ENCODE results near the gene COL27A1.
"Not testable (repeated sequence)": the region's sequence is repeated elsewhere in the genome, so short reads cannot be mapped to it uniquely, and the experiment has no call there.

The COL27A1 gene

DNA sequence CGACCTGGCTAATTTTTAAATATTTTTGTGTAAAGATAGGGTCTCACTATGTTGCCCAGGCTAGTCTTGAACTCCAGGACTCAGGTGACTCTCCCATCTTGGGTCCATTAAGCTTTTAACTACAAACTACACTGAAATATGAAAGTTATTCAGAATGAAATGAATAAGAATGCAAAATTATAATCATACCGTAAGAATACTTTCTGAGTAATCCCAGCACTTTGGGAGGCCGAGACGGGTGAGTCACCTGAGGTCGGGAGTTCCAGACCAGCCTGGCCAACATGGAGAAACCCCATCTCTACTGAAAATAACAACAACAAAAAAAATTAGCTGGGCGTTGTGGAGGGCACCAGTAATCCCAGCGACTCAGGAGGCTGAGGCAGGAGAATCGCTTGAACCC lies 166.4 kb downstream of the COL27A1 start:
- H3K4me3 ChIP-seq (ENCODE audit: low read length) = no peak overlapping the region
- no peak for DNase-seq (ENCODE audit: low read depth, low spot score)

DNA sequence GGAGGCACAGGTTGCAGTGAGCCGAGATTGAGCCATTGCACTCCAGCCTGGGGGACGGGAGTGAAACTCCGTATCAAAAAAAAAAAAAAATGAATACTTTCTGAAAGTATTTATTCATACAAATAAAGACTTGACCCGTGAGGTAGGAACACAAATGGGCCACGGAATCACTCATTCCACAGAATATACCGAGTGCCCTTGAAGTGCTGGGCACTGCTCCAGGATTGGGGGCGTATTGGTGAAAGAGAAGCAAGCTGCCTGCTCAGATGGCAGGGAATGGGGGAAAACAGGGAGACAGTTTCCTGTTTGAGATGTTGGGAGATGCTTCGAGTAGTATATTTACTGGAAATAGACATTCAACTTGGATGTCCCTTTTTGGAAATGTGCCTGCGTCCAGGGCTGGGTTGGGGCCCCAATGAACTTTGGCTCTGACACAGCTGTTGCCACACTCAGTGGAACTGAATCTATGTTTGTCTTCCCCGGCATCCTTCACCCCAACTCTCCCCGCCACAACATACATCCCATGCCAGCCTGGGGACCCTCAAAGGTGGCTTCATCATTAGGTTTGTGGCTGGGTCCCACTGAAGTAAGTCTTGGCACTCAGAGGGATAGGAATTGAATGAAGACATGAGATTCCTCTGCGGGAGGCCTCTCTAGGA lies 167.0 kb downstream of the COL27A1 start:
- not testable (repeated sequence) for H3K4me3 ChIP-seq (ENCODE audit: low read length); DNase-seq (ENCODE audit: low read depth, low spot score)

DNA sequence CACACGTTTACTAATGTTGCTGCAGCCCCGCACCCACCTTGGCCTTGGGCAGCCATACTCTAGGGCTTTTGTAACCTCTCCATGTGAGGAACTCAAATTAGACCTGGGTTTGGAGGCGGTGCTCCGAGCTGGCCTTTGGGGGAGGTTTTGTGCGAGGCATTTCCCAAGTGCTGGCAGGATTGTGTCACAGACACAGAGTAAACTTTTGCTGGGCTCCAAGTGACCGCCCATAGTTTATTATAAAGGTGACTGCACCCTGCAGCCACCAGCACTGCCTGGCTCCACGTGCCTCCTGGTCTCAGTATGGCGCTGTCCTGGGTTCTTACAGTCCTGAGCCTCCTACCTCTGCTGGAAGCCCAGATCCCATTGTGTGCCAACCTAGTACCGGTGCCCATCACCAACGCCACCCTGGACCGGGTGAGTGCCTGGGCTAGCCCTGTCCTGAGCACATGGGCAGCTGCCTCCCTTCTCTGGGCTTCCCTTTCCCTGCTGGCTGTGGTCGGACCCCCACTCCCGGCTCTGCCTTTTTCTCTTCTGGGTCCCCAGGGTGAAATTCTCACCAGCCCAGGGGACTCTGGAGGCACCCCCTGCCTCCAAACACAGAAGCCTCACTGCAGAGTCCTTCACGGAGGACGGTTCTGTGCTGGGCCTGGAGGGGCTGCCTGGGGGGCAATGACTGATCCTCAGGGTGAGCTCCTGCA lies 167.6 kb downstream of the COL27A1 start, which contains the start of gene ORM1:
Gene ORM1, plus strand, starts transcription at position 268 of the 701 bp plus-strand sequence. Its CDS starts 36 bp downstream, at position 304.
- H3K4me3 ChIP-seq (ENCODE audit: low read length); DNase-seq (ENCODE audit: low read depth, low spot score): not testable (repeated sequence)

DNA sequence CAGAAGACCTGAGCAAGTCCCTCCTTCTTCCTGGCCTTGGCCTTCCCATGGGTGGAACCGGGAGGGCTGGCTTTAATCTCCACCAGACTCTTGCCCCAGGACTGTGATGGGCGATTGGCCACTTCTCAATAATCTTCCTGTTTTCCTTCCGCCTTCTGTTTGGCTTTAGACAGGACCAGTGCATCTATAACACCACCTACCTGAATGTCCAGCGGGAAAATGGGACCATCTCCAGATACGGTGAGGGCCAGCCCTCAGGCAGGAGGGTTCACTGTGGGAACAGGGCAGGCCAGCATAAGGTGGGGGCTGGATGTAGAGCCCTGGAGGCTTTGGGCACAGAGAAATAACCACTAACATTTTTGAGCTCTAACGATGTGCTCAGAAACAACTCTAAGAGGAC lies 168.5 kb downstream of the COL27A1 start:
- not testable (repeated sequence) for H3K4me3 ChIP-seq (ENCODE audit: low read length); DNase-seq (ENCODE audit: low read depth, low spot score)

DNA sequence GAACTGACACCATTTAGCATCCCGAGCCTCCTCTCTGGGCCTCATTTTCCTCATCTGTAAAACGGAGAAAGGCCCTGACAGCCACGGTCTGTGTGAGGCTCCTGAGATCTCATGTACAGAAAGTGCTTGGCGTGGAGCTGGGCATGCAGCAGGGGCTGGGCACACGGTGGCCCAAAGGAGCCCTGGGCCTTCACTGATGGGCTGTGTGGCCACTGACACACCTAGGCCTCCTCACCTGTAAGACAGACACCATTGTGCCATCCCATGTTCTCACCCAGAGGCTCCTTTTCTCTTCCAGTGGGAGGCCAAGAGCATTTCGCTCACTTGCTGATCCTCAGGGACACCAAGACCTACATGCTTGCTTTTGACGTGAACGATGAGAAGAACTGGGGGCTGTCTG lies 169.2 kb downstream of the COL27A1 start:
- H3K4me3 ChIP-seq (ENCODE audit: low read length) = no peak overlapping the region
- DNase-seq (ENCODE audit: low read depth, low spot score) = no peak

DNA sequence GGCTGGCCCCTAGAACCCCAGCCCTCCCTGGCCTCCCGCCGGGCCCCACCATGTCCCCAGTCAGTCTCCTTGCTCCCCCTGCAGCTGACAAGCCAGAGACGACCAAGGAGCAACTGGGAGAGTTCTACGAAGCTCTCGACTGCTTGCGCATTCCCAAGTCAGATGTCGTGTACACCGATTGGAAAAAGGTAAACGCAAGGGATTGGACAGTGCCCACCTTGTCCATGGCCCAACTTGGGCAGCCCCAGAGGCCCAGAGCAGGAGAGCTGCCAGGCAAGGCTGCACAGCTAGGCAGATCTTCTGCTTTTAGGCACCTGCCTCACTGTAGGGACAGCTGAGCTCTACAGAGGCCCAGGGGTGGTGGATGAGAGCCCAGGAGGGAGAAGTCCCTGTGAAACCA lies 169.6 kb downstream of the COL27A1 start:
- not testable (repeated sequence) for H3K4me3 ChIP-seq (ENCODE audit: low read length); DNase-seq (ENCODE audit: low read depth, low spot score)

DNA sequence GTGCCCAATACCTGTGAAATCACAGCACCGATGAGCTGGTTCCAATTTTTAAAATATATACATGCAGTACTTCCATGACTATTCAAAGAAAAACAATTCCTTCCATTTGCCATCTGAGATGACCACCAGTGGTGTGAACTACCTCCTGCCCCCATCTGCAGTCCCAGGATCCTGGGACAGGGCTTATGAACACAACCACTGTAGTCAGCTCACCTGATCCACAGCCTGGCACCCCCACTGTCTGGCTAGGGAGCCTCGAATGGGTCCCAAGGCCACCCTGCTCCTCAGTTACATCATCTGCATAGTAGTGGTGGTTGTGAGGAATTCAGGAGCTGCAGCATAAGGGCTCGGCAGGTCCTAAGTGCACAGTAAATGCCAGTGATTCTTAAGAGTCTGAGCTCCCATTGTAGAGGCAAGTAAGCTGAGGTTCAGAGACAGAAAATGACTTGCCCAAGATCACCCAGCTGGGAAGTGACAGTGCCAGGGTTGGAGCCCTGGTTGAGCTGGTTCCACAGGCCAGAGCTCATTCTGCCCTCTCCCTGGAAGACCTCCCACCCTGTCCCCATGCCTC lies 170.4 kb downstream of the COL27A1 start:
- not testable (repeated sequence) for H3K4me3 ChIP-seq (ENCODE audit: low read length); DNase-seq (ENCODE audit: low read depth, low spot score)

DNA sequence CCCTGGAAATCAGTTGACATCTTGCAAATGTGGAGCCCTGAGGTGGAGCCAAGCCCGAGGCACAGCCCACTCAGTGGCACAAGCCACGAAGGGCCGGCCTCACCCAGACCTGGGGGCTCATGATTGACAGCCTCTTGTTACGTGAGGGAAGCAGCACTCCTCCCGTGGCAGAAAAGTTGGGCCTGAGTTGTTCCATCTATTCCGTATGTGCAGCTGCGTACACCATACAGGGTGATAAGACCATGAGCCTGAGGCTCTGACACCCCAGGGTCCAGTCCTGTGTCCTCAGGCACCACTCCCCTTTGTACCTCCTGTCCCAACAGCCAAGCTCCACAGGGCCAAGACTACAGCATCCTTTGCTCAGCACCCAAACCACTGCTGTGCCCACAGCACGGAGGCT lies 172.4 kb downstream of the COL27A1 start:
- H3K4me3 ChIP-seq (ENCODE audit: low read length) = no peak overlapping the region
- DNase-seq (ENCODE audit: low read depth, low spot score) = no peak

DNA sequence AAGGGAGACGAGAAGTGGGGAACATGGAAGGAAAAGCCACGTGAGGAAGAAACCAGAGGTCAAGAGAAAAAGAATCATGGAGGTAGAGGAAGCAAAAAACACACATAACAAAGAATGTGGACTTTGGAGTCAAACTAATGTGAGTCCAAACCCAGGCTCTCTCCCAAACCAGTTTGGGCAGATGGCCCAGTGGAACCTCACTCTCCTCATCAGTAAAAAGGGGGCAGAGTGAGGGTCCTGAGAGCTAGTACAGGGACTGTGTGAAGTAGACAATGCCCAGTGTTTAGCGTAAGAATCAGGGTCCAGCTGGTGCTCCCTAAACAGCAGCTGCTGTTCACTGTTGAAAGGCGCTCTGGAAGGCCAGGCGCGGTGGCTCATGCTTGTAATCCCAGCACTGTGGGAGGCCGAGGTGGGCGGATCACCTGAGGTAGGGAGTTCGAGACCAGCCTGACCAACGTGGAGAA lies 173.1 kb downstream of the COL27A1 start:
- H3K4me3 ChIP-seq (ENCODE audit: low read length); DNase-seq (ENCODE audit: low read depth, low spot score): not testable (repeated sequence)

DNA sequence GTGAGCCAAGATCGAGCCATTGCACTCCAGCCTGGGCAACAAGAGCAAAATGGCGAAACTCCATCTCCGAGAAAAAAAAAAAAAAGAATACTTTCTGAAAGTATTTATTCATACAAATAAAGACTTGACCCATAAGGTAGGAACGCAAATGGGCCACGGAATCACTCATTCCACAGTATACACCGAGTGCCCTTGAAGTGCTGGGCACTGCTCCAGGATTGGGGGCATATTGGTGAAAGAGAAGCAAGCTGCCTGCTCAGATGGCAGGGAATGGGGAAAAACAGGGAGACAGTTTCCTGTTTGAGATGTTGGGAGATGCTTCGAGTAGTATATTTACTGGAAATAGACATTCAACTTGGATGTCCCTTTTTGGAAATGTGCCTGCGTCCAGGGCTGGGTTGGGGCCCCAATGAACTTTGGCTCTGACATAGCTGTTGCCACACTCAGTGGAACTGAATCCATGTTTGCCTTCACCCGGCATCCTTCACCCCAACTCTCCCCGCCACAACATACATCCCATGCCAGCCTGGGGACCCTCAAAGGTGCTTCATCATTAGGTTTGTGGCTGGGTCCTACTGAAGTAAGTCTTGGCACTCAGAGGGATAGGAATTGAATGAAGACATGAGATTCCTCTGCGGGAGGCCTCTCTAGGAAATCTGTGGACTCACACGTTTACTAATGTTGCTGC lies 173.7 kb downstream of the COL27A1 start:
- not testable (repeated sequence) for DNase-seq (ENCODE audit: low read depth, low spot score)

DNA sequence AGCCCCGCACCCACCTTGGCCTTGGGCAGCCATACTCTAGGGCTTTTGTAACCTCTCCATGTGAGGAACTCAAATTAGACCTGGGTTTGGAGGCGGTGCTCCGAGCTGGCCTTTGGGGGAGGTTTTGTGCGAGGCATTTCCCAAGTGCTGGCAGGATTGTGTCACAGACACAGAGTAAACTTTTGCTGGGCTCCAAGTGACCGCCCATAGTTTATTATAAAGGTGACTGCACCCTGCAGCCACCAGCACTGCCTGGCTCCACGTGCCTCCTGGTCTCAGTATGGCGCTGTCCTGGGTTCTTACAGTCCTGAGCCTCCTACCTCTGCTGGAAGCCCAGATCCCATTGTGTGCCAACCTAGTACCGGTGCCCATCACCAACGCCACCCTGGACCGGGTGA lies 174.3 kb downstream of the COL27A1 start, which contains the start of gene ORM2:
Gene ORM2, plus strand, starts transcription at position 245 of the 398 bp plus-strand sequence. Its CDS starts 36 bp downstream, at position 281.
- H3K4me3 ChIP-seq (ENCODE audit: low read length) = not testable (repeated sequence)

More for the DNA sequence above, 173.7 kb downstream of the COL27A1 start:
- not testable (repeated sequence) for H3K4me3 ChIP-seq (ENCODE audit: low read length)

DNA sequence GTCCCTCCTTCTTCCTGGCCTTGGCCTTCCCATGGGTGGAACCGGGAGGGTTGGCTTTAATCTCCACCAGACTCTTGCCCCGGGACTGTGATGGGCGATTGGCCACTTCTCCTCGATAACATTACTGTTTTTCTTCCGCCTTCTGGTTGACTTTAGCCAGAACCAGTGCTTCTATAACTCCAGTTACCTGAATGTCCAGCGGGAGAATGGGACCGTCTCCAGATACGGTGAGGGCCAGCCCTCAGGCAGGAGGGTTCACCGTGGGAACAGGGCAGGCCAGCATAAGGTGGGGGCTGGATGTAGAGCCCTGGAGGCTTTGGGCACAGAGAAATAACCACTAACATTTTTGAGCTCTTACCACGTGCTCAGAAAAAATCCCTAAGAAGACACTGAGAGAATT lies 175.3 kb downstream of the COL27A1 start:
- DNase-seq (ENCODE audit: low read depth, low spot score) = no peak
- no peak overlapping the region for H3K4me3 ChIP-seq (ENCODE audit: low read length)

More for the DNA sequence above, 174.3 kb downstream of the COL27A1 start, which contains the start of gene ORM2:
- DNase-seq (ENCODE audit: low read depth, low spot score) = not testable (repeated sequence)

DNA sequence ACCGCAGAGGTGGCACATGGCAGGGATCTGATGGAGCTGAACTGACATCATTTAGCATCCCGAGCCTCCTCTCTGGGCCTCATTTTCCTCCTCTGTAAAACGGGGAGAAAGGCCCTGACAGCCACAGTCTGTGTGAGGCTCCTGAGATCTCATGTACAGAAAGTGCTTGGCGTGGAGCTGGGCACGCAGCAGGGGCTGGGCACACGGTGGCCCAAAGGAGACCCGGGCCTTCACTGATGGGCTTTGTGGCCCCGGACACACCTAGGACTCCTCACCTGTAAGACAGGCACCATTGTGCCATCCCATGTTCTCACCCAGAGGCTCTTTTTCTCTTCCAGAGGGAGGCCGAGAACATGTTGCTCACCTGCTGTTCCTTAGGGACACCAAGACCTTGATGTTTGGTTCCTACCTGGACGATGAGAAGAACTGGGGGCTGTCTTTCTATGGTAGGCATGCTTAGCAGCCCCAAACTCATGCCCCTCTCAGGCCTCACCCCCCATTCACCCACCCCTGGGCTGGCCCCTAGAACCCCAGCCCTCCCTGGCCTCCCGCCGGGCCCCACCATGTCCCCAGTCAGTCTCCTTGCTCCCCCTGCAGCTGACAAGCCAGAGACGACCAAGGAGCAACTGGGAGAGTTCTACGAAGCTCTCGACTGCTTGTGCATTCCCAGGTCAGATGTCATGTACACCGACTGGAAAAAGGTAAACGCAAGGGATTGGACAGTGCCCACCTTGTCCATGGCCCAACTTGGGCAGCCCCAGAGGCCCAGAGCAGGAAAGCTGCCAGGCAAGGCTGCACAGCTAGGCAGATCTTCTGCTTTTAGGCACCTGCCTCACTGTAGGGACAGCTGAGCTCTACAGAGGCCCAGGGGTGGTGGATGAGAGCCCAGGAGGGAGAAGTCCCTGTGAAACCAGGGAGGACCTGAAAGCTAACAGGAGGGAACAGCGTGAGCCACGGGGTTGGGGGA lies 176.2 kb downstream of the COL27A1 start:
- not testable (repeated sequence) for DNase-seq (ENCODE audit: low read depth, low spot score); H3K4me3 ChIP-seq (ENCODE audit: low read length)

DNA sequence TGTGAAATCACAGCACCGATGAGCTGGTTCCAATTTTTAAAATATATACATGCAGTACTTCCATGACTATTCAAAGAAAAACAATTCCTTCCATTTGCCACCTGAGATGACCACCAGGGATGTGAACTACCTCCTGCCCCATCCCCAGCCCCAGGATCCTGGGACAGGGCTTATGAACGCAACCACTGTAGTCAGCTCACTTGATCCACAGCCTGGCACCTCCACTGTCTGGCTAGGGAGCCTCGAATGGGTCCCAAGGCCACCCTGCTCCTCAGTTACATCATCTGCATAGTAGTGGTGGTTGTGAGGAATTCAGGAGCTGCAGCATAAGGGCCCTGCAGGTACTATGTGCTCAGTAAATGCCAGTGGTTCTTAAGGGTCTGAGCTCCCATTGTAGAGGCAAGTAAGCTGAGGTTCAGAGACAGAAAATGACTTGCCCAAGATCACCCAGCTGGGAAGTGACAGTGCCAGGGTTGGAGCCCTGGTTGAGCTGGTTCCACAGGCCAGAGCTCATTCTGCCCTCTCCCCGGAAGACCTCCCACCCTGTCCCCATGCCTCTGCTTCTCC lies 177.2 kb downstream of the COL27A1 start:
- DNase-seq (ENCODE audit: low read depth, low spot score); H3K4me3 ChIP-seq (ENCODE audit: low read length): not testable (repeated sequence)

DNA sequence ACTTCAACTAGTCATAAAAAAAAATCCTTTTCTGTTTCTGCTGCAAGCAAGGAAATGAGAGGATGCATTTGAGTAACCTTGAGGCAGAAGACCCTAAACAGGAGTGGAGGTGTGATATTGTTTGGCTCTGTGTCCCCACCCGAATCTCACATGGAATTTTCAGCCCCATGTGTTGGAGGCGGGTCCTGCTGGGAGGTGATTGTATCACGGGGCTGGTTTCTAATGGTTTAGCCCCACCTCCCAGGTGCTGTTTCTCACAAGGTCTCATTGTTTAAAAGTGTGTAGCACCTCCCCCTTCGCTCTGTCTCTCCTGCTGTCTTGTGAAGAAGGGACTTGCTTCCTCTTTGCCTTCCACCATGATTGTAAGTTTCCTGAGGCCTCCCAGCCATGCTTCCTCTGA lies 178.4 kb downstream of the COL27A1 start:
- not testable (repeated sequence) for H3K4me3 ChIP-seq (ENCODE audit: low read length); DNase-seq (ENCODE audit: low read depth, low spot score)

DNA sequence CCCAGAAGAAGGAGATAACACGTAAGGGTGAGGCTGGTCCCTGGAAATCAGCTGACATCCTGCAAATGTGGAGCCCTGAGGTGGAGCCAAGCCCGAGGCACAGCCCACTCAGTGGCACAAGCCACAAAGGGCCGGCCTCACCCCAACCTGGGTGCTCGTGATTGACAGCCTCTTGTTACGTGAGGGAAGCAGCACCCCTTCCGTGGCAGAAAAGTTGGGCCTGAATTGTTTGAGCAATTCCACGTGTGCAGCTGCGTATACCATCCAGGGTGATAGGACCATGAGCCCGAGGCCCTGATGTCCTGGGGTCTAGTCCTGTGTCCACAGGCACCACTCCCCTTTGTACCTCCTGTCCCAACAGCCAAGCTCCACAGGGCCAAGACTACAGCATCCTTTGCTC lies 179.2 kb downstream of the COL27A1 start:
- DNase-seq (ENCODE audit: low read depth, low spot score) = no peak
- H3K4me3 ChIP-seq (ENCODE audit: low read length) = no peak overlapping the region

DNA sequence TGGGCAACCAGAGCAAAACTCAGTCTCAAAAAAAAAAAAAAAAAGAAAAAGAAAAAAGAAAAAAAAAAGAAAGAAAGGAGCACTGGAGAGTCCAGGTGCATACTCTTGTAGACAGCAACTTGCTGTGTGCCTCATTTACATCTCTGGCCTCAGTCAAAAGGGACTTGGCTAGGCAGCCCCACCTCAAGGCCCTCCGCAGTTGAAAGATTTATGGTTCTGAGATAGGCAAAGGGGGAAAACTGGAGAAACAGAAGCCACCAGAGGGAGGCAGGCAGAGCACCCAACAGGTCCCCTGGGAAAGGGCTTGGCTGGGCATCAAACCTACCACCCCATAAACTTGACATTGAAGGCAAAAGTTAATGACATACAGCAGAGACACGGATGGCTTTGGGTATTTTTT lies 180.4 kb downstream of the COL27A1 start:
- no peak for DNase-seq (ENCODE audit: low read depth, low spot score)
- H3K4me3 ChIP-seq (ENCODE audit: low read length) = no peak overlapping the region

DNA sequence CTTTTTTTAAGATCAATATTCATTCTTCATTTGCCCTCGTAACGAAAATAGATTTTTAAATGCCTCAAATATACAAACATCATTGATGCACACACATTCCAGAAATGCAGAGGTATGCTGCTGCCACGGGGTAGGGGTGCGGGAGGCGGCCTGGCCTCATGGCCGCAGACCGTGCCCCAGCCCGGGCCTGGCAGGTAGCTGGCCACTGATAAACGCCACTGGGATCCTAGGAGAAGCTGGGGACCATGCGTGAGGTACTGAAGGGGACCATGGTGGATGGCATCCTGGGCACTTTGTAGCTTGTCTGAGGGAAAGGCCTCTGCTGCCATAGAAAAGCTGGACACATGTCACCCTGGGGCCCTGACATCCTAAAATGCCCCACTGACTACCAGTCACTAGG lies 180.8 kb downstream of the COL27A1 start:
- no peak for DNase-seq (ENCODE audit: low read depth, low spot score)
- no peak overlapping the region for H3K4me3 ChIP-seq (ENCODE audit: low read length)

All from Jurkat, Clone E6-1 (cell line).